HG02885 (cell line): ENCODE data around the gene RNPEPL1.
"Not testable (repeated sequence)": the region's sequence is repeated elsewhere in the genome, so short reads cannot be mapped to it uniquely, and the experiment has no call there.

Experiments used
- ATAC-seq: cut with Tn5 transposase; IDR thresholded peaks from one replicate; pipeline ENCODE4 v1.9.1; 2021; ENCODE audit warnings: mild to moderate bottlenecking; ENCODE audit not compliant: unreplicated experiment, poor library complexity

Gene RNPEPL1

GRCh38 chr2:240567872-240568677 lies at the start of gene RNPEPL1:
Gene RNPEPL1 (plus strand): TSS chr2:240568484. CDS start chr2:240568587, 103 bp downstream.
- ATAC-seq = peak; percentile 41

GRCh38 chr2:240518981-240519380 lies 49.3 kb upstream of the RNPEPL1 start:
- ATAC-seq = no peak

GRCh38 chr2:240519396-240520129 lies 48.7 kb upstream of the RNPEPL1 start:
- ATAC-seq = no peak

GRCh38 chr2:240520130-240520973 lies 47.9 kb upstream of the RNPEPL1 start:
- ATAC-seq = no peak

- ATAC-seq = no peak
Observed at GRCh38 chr2:240520974-240521350, 47.3 kb upstream of the RNPEPL1 start.

- ATAC-seq = not testable (repeated sequence)
Observed at GRCh38 chr2:240521885-240522284, 46.4 kb upstream of the RNPEPL1 start.

GRCh38 chr2:240522406-240522805 lies 45.9 kb upstream of the RNPEPL1 start:
- ATAC-seq = no peak

- ATAC-seq = no peak
Observed at GRCh38 chr2:240523451-240524281, 44.6 kb upstream of the RNPEPL1 start.

GRCh38 chr2:240524963-240525718 lies 43.1 kb upstream of the RNPEPL1 start:
- ATAC-seq = no peak

GRCh38 chr2:240525802-240526201 lies 42.5 kb upstream of the RNPEPL1 start:
- no peak for ATAC-seq

GRCh38 chr2:240526521-240526920 lies 41.8 kb upstream of the RNPEPL1 start:
- no peak for ATAC-seq

GRCh38 chr2:240527153-240527750 lies 41.0 kb upstream of the RNPEPL1 start:
- no peak for ATAC-seq

GRCh38 chr2:240528406-240529040 lies 39.8 kb upstream of the RNPEPL1 start:
- ATAC-seq = no peak

GRCh38 chr2:240529344-240529999 lies 38.8 kb upstream of the RNPEPL1 start:
- ATAC-seq = no peak

GRCh38 chr2:240530181-240530580 lies 38.1 kb upstream of the RNPEPL1 start:
- no peak for ATAC-seq

- no peak for ATAC-seq
Observed at GRCh38 chr2:240531038-240531437, 37.2 kb upstream of the RNPEPL1 start.

GRCh38 chr2:240532031-240532775 lies 36.1 kb upstream of the RNPEPL1 start:
- ATAC-seq = no peak
